HepG2 (cell line): ENCODE measurements around the gene SHROOM2. TPM values are rescaled to one million over a fixed set of nuclear protein-coding genes. Genes with fewer than 3 reads are reported as not detected.

ENCODE experiments used
- ATAC-seq: fragments of 200-7000 bp; cut with Tn5 transposase; 3 replicates; pipeline ENCODE4 v1.9.1; 2020; ENCODE audit warnings: mild to moderate bottlenecking, moderate library complexity
- BruUV-seq: library from RNA; stranded (reverse); fragments of 400-500 nt; replicated peaks from 2 replicates; lab custom pipeline; 2021; lab: Mats Ljungman, UMichigan
- CTCF ChIA-PET: fragments of 300-600 bp; formaldehyde crosslinking; extraction: SDS; loops from one replicate; lab custom pipeline; 2021; ENCODE audit warnings: low total read pairs, inconsistent platforms, low intra/inter-chr PET ratio; lab: Yijun Ruan, JAX
- POLR2A ChIA-PET: fragments of 350-600 bp; sonication (Branson Sonifier 250); formaldehyde crosslinking; loops from one replicate; lab custom pipeline; 2020; ENCODE audit warnings: antibody characterized with exemption, inconsistent platforms; lab: Yijun Ruan, JAX
- DNase-seq: peaks from one replicate; pipeline ENCODE4 v3.0.0-alpha.2; 2015; ENCODE audit warnings: low spot score
- FAIRE-seq: peaks from 3 replicates; lab custom pipeline; 2011; peaks lifted over from hg19 to GRCh38; lab: Jason Lieb, UNC
- H2AFZ ChIP-seq: one replicate; pipeline ENCODE4 v1.6.1; 2011; ENCODE audit warnings: low read length, inconsistent platforms
- H3K27ac ChIP-seq: fragments of 300-600 bp; 3 replicates; pipeline ENCODE4 v1.8.0; 2011; ENCODE audit warnings: mixed run types, mild to moderate bottlenecking, mixed read lengths, low read length, inconsistent platforms; ENCODE audit not compliant: insufficient read depth; ENCODE audit errors: extremely low read length
- H3K27me3 ChIP-seq, 2 experiments: fragments of 200-600 bp in 1 of 2; 2 replicates in 1 of 2; 3 replicates in 1 of 2; pipeline versions ENCODE4 v1.6.0 to v1.8.0; 2011; ENCODE audit warnings: low read length in 2 of 2, mild to moderate bottlenecking in 2 of 2, moderate library complexity in 2 of 2, inconsistent platforms in 1 of 2; ENCODE audit not compliant: insufficient read depth in 2 of 2, control insufficient read depth in 1 of 2
- H3K36me3 ChIP-seq, 2 experiments: fragments of 200-600 bp in 1 of 2; replicated peaks in 1 of 2; 2 replicates in 1 of 2; 3 replicates in 1 of 2; pipeline versions ENCODE4 v1.5.1 to v1.8.0; 2011; ENCODE audit warnings: low read length in 2 of 2, inconsistent platforms in 1 of 2; ENCODE audit not compliant: insufficient read depth in 2 of 2, control insufficient read depth in 1 of 2
- H3K4me1 ChIP-seq: 2 replicates; pipeline ENCODE4 v1.5.1; 2012; ENCODE audit warnings: low read length, inconsistent platforms; ENCODE audit not compliant: insufficient read depth
- H3K4me2 ChIP-seq: 2 replicates; pipeline ENCODE4 v1.6.0; 2011; ENCODE audit warnings: low read depth, low read length, inconsistent platforms
- H3K4me3 ChIP-seq, 3 experiments: fragments of 200-600 bp in 1 of 3; sonication (generic), shearing (Covaris generic) in 1 of 3; replicated peaks in 1 of 3; 2 replicates each; pipeline ENCODE4 v1.5.1; 2011 to 2016; ENCODE audit warnings: low read length in 3 of 3, inconsistent platforms in 2 of 3, low read depth in 2 of 3, mild to moderate bottlenecking in 2 of 3, control low read depth in 1 of 3, mixed read lengths in 1 of 3; ENCODE audit not compliant: insufficient read depth in 1 of 3
- H3K79me2 ChIP-seq: one replicate; pipeline ENCODE4 v1.6.1; 2011; ENCODE audit warnings: low read length, inconsistent platforms; ENCODE audit not compliant: insufficient read depth
- H3K9ac ChIP-seq: 2 replicates; pipeline ENCODE4 v1.6.0; 2011; ENCODE audit warnings: mild to moderate bottlenecking, low read depth, low read length, inconsistent platforms; ENCODE audit not compliant: insufficient read depth
- H3K9me3 ChIP-seq: 2 replicates; pipeline ENCODE4 v1.5.1; 2012; ENCODE audit warnings: mild to moderate bottlenecking, low read length
- H4K20me1 ChIP-seq: 2 replicates; pipeline ENCODE4 v1.6.0; 2011; ENCODE audit warnings: inconsistent platforms, mild to moderate bottlenecking, low read length, moderate library complexity; ENCODE audit not compliant: insufficient read depth
- ATF7-NPFF ChIP-seq: sonication (generic); formaldehyde crosslinking; IDR thresholded peaks from 2 replicates; pipeline ENCODE4 v1.8.1; 2023; ENCODE audit warnings: mild to moderate bottlenecking, low read depth, missing genetic modification reagents, moderate library complexity
- HOXA7 ChIP-seq: sonication (generic); formaldehyde crosslinking; IDR thresholded peaks from 2 replicates; pipeline ENCODE4 v1.8.1; 2022; ENCODE audit warnings: mild to moderate bottlenecking, missing genetic modification reagents, moderate library complexity
- NFKBIZ ChIP-seq: IDR thresholded peaks from 2 replicates; pipeline ENCODE4 v1.6.1; 2018; ENCODE audit warnings: missing genetic modification reagents, missing compliant biosample characterization
- SAFB2 ChIP-seq: sonication (generic); formaldehyde crosslinking; IDR thresholded peaks from 2 replicates; pipeline ENCODE4 v1.5.1; 2020; ENCODE audit warnings: missing genetic modification reagents, low read depth, mild to moderate bottlenecking, borderline replicate concordance
- SALL2 ChIP-seq: sonication (generic); formaldehyde crosslinking; IDR thresholded peaks from 2 replicates; pipeline ENCODE4 v1.8.1; 2023; ENCODE audit warnings: mild to moderate bottlenecking, missing genetic modification reagents, inconsistent platforms
- U2AF2 ChIP-seq: fragments of 200-400 bp; formaldehyde crosslinking; IDR thresholded peaks from 2 replicates; pipeline ENCODE4 v1.6.1; 2017; ENCODE audit warnings: low read depth, mild to moderate bottlenecking, low read length
- ZBTB40 ChIP-seq, 2 experiments: fragments of 450-650 bp in 1 of 2; sonication (generic) in 1 of 2; formaldehyde crosslinking in 1 of 2; IDR thresholded peaks; 2 replicates each; pipeline versions ENCODE4 v1.6.1 to v1.8.0; 2016 to 2022; ENCODE audit warnings: antibody characterized with exemption in 1 of 2, mild to moderate bottlenecking in 1 of 2, missing genetic modification reagents in 1 of 2
- ZFX ChIP-seq: sonication (generic); formaldehyde crosslinking; IDR thresholded peaks from 2 replicates; pipeline ENCODE4 v1.4.0; 2020; ENCODE audit warnings: mild to moderate bottlenecking, low read depth, missing genetic modification reagents, moderate library complexity
- ZNF33B ChIP-seq: sonication (generic); formaldehyde crosslinking; IDR thresholded peaks from 2 replicates; pipeline ENCODE4 v1.5.1; 2020; ENCODE audit warnings: mild to moderate bottlenecking, missing genetic modification reagents
- WGBS: methylation state at CpG from one replicate; pipeline ENCODE4 v1.1.6; 2017; ENCODE audit warnings: low lambda C conversion rate; 5-methylcytosine and 5-hydroxymethylcytosine counted together
- in situ Hi-C: cut with HindIII; loops from 2 replicates; pipeline ENCODE4 v1.10.0; 2017; ENCODE audit warnings: low pct_unique_long_range_greater_than_20kb; ENCODE audit not compliant: extremely low pct_ligation_motif_present
- intact Hi-C: fragments of 100-400 bp; cut with micrococcal nuclease; formaldehyde crosslinking; loops from one replicate; pipeline ENCODE4 v1.10.0; 2022; ENCODE audit not compliant: unreplicated experiment
- polyA plus RNA-seq, 8 experiments: library from polyadenylated mRNA; depleted of rRNA in 3 of 8; stranded (reverse) in 7 of 8; unstranded in 1 of 8; fragments of >200 nt; fragmentation: Illumina TruSeq in 4 of 8; extraction: Trizol in 4 of 8; gene quantifications; 2 replicates each; pipeline versions ENCODE4 v1.2.1 to v1.2.3, GENCODE V29; 2011 to 2016; ENCODE audit warnings: low read depth in 4 of 8, missing spikeins in 1 of 8, mixed read lengths in 1 of 8; ENCODE audit not compliant: insufficient read depth in 1 of 8
- total RNA-seq, 5 experiments: library from RNA; depleted of rRNA; stranded (reverse); fragments of >200 nt; fragmentation: Illumina TruSeq; extraction: Trizol; gene quantifications; 2 replicates each; pipeline ENCODE4 v1.2.3, GENCODE V29; 2016; ENCODE audit warnings: low read depth in 1 of 5
- TF ChIP-seq, protein P1 (sequence below): sonication (generic); formaldehyde crosslinking; conservative IDR thresholded peaks from 2 replicates; pipeline ENCODE4 v1.4.0; 2020; ENCODE audit warnings: missing genetic modification reagents
- TF ChIP-seq, protein P2 (sequence below): sonication (generic); formaldehyde crosslinking; IDR thresholded peaks from 2 replicates; pipeline ENCODE4 v1.5.0; 2020; ENCODE audit warnings: mild to moderate bottlenecking, missing genetic modification reagents, moderate library complexity

SHROOM2 gene
- total and polyA plus RNA-seq, 2 of the 13 experiments (the other 11 are each of a cell fraction or from before 2014, with no cell fraction given), result 0.92 to 1.4 TPM

DNA sequence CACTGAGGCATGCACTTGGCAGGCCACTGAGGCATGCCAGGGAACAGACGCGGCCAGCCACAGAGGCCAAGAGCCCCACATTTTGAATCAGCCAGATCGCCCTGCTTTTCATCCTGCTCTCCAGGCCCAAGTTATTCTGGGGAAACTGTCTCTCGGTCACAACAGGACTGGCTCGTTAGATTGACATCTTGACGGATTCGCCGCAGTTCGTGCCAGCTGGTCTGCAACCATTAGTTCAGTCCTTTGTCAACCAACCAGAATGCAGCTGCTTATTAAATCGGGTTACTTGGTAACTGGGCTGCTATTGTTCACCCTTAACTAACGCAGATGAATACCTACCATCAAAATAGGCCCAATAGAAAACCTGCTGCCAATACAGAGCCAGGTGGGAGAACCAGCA, 197.6 kb downstream of the SHROOM2 start:
- no peaks in the 10 kb centered on the region for H3K36me3 ChIP-seq
- H3K4me1 ChIP-seq, result peaks cover 31% of the 10 kb centered on the region
- H3K9me3 ChIP-seq, result no peaks in the 10 kb centered on the region
- no peaks in the 10 kb centered on the region for H3K79me2 ChIP-seq
- no peak overlapping the region for H3K27ac ChIP-seq
- in situ Hi-C loops, result no loop called here
- no TSS peak for BruUV-seq
- H3K27me3 ChIP-seq, result no peaks in the 10 kb centered on the region
- no peaks in the 10 kb centered on the region for H4K20me1 ChIP-seq
- ATAC-seq (no peak), FAIRE-seq (no peak), DNase-seq (no peak)
- no peak overlapping the region for H3K9ac ChIP-seq
- H2AFZ ChIP-seq, result no peak overlapping the region
- 89% methylated on average over 7 of the region's 11 CpGs for WGBS
- CTCF ChIA-PET, result no interaction called here
- POLR2A ChIA-PET, result no interaction called here
- intact Hi-C loops, result loop anchor here (10.0 kb wide), 1 partner anchor 109 kb away; no protein-coding TSS in a partner anchor
- no peak overlapping the region for H3K4me3 ChIP-seq
- no peak overlapping the region for H3K4me2 ChIP-seq
- TF ChIP-seq HOXA7 (CRISPR knock-in tag), result no peak
- no peak for TF ChIP-seq ZNF33B (CRISPR knock-in tag)
- TF ChIP-seq NFKBIZ, result no peak
- TF ChIP-seq ZBTB40 (IDR thresholded peaks at IDR 0.05), result no peak
- TF ChIP-seq ZBTB40 (CRISPR knock-in tag; IDR thresholded peaks at IDR 0.05), result no peak
- TF ChIP-seq ZFX (CRISPR knock-in tag), result no peak
- no peak for TF ChIP-seq SAFB2 (CRISPR knock-in tag)
- no peak for TF ChIP-seq U2AF2
- no peak for TF ChIP-seq ATF7-NPFF (CRISPR knock-in tag)
- no peak for TF ChIP-seq SALL2 (CRISPR knock-in tag)
- TF ChIP-seq, protein P1, sequence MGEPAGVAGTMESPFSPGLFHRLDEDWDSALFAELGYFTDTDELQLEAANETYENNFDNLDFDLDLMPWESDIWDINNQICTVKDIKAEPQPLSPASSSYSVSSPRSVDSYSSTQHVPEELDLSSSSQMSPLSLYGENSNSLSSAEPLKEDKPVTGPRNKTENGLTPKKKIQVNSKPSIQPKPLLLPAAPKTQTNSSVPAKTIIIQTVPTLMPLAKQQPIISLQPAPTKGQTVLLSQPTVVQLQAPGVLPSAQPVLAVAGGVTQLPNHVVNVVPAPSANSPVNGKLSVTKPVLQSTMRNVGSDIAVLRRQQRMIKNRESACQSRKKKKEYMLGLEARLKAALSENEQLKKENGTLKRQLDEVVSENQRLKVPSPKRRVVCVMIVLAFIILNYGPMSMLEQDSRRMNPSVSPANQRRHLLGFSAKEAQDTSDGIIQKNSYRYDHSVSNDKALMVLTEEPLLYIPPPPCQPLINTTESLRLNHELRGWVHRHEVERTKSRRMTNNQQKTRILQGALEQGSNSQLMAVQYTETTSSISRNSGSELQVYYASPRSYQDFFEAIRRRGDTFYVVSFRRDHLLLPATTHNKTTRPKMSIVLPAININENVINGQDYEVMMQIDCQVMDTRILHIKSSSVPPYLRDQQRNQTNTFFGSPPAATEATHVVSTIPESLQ (CRISPR knock-in tag), result no peak
- TF ChIP-seq, protein P2, sequence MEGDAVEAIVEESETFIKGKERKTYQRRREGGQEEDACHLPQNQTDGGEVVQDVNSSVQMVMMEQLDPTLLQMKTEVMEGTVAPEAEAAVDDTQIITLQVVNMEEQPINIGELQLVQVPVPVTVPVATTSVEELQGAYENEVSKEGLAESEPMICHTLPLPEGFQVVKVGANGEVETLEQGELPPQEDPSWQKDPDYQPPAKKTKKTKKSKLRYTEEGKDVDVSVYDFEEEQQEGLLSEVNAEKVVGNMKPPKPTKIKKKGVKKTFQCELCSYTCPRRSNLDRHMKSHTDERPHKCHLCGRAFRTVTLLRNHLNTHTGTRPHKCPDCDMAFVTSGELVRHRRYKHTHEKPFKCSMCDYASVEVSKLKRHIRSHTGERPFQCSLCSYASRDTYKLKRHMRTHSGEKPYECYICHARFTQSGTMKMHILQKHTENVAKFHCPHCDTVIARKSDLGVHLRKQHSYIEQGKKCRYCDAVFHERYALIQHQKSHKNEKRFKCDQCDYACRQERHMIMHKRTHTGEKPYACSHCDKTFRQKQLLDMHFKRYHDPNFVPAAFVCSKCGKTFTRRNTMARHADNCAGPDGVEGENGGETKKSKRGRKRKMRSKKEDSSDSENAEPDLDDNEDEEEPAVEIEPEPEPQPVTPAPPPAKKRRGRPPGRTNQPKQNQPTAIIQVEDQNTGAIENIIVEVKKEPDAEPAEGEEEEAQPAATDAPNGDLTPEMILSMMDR (CRISPR knock-in tag), result no peak
